ENCODE results near the gene PIK3R3. TPM values are rescaled to one million over a fixed set of nuclear protein-coding genes. Genes with fewer than 3 reads are reported as not detected.
A peak's percentile ranks its signal among the peaks of the same experiment; 100 is the strongest.

Gene PIK3R3
- total RNA-seq, 1 experiment from 2014 or later: 9.2 TPM

DNA sequence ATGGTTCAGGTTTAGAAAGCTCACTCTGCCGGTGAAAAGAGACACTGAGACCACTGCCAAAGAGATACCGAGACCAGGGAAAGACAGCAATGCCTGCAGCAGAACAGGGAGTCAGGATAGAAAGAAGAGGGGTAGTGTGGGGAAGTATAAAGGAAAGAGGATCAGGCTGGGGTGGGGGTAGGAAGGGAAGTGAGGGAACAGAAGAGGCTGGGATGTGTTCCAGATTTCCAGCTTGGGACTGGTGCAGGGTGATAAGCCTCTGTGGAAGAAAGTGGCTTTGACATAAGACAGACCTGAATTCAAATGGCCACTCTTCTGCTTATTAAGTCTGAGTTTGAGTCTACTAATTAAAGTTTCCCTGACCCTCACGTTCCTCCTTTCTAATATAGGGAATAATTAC, 105.9 kb downstream of the PIK3R3 start:
- DNase-seq (ENCODE audit: low spot score): no peak

DNA sequence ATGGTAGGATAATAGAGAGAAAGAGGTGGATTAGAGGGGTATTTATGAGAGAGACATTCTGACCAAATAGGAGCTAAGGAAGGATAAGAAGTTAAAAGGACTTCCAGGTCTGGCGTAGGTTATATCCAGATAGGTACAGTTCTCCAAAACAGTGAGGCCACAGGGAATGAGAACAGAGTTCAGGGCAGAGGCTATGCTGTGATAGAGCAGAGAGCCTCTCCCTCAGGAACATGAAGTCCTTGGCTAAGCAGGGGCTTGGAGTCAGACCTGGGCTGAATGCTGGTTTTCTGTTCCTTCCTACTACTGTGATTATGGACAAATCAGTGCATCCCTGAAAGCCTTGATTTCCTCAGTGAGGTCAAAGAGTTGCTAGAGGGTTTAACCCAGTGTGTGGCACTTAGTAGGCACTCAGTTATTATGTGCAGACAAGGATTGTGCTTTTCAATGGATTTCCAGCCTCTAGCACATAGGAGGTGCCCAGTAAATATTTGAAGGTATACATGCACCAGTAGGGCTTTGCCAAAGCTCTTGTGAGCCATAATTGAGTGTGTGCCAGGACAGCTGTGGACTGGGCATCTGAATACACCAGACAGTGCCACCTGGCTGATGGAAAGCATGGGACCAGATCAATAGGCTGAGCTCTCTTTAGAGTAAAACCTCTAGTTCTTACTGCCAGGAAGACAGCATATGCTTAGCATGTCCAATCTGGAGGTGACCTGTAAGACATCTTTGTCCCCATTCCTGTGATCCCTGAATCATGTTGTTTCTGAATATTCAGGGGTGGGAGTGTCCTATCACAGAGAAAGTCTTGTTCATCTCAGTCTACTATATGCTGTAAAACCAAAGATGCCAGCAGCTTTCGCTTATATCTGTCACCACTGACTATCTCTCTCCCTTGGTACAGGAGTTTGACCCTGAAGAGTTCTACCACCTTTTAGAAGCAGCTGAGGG, 111.1 kb downstream of the PIK3R3 start:
- DNase-seq (ENCODE audit: low spot score): no peak

DNA sequence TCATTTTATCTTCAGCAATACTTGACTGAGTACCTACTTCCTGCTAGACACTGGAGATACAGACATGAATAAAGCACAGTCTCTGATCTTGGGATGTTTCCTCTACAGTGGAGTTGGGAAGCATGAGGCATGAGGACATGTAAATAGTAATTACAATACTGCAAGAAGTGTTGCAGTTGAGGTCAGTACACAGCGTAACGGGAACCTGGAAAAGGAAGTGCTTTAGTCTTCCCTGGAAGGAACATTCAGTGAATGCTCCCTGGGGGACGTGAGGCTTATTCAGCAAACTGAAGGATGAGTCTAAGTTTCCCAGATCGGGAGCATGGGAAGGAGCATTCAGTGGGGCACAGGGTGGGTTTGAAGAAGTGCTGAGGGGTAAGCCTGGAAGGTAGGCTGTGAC, 112.4 kb downstream of the PIK3R3 start:
- no peak for DNase-seq (ENCODE audit: low spot score)

DNA sequence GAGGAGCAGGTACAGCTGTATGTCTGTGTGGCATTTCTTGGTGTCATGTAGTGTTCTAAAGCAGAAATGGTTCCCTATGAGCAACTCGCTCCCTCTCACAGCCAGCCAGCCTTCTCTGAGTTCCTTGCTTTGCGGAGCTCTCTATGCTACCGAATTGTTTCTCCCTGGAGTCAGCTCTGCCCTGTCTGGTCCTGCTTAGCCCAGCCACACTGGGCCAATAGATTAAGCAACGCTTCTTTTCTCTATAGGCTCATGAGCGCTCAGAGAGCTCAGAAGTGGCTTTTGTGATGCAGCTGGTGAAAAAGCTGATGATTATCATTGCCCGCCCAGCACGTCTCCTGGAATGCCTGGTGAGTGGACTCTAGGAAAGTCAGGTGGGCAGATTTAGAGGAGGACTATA, 113.1 kb downstream of the PIK3R3 start:
- no peak for DNase-seq (ENCODE audit: low spot score)

DNA sequence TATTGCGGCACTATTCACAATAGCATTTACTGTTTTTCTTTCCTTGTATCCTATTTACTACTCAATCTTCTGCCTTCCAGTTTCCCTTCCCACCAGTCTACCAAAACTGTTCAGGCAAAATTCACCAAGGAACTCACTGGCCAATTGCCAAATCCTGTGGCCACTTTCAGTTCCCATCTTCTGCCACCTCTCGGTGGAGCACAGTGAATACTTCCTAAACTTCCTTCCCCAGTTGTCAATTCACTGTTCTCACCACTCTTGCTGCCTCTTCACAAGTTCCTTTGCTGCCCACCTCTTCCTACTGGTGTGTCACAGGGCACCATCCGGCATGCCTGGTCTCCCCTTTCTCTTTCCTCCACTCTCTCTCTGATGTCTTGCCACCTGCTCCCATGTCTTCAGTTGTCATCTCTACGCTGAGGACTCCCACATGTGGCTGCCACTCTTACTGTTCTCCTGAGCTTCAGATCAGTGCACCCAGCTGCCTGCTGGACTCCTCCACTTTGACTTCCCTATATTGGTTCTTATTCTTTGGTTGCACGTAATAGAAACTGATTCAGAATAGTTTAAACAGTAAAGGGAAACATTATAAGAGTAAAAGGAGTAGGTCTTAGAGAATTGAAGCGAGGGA, 114.4 kb downstream of the PIK3R3 start:
- no peak for DNase-seq (ENCODE audit: low spot score)

DNA sequence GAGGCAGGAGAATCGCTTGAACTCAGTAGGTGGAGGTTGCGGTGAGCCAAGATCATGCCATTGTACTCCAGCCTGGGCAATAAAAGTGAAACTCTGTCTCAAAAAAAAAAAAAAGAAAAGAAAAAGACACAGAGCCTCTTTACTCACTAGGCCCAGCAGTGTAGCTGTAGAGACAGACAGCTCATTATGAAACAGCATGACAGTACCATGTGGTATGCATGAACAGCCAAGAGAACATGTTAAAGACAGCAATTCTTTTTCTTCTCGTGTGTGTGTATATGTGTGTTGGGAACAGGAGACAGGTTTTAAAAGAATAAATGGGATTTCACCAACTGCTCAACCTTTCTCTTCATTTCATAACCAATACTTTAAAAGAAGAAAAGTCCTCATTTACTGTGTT, 118.8 kb downstream of the PIK3R3 start:
- no peak for DNase-seq (ENCODE audit: low spot score)

DNA sequence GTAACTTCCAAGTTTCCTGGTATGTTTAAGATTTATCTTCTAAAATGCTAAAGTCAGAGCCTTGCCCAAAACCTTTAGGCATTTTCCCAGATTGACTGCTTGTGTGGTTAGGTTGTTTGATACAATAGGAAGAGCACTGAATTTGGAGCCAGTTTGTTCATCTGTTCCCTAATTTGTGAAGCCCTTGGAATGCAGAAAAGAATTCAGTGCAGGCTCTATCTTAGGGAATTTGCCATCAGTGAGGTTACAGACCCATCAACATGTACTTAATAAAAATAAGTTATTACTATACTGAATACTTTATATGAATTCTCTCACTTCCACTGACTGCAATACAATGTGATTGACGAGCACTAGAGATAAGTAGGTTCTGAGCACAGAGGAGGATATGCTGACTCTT, 120.2 kb downstream of the PIK3R3 start:
- DNase-seq (ENCODE audit: low spot score): no peak

DNA sequence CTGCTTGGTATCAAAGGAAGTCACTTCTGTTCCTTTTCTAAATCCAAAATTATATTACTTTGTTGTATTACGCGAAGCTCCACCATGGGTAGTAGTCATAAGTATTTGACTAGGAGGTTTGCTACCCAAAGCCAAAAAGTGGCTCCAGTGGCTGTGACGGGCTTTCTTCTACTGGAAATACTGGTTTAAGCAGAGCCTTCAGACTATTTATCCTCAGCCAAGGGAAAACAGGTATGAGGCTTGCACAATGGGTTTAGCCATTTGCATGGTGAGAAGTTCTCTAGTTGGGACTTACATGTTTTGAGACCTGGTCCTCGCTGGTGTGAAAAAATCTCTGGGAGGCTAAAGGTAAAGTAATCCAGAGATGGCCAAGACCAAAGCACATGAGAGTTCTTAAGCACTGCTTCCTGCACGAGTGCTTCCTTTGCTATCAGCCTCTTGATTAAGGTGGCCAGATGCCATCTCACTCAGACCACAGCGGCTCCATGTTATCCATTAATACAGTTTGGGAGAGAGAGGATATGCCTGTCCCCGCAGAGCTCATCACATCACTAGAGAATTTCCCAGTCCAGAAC, 121.2 kb downstream of the PIK3R3 start:
- no peak for DNase-seq (ENCODE audit: low spot score)

DNA sequence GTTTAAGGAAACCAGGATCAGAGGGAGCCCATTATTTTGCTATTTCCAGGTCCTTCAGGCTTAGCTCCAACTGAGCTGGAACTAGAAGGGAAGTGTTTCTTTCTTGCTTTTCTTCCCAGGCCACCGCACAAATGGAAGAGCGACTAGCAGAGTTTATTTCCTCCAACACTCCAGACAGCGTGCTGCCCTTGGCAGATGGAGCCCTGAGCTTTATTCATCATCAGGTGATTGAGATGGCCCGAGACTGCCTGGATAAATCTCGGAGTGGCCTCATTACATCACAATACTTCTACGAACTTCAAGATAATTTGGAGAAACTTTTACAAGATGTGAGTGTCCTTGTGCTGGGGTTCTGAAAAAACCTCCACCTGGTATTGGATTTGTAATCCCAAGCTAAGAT, 121.8 kb downstream of the PIK3R3 start:
- DNase-seq (ENCODE audit: low spot score): no peak

DNA sequence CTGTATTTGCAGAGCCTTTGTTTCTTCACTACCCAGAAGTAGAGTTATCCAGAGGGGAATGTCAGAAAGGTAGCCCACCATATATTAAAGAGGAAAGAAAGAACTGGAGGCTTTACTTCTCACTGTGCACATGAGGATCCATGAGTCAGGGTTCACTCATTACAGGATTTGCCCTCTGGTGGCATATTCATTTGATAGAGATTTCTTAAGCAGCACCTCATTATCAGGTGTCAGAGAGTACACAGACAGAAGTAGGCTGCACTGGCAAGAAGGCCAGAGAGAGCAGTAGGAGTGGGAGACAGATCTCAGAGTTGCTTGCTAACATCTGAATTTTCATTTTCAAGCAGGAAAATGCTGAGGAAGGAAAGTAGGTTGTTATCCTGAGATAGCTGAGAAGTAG, 123.8 kb downstream of the PIK3R3 start:
- no peak for DNase-seq (ENCODE audit: low spot score)

DNA sequence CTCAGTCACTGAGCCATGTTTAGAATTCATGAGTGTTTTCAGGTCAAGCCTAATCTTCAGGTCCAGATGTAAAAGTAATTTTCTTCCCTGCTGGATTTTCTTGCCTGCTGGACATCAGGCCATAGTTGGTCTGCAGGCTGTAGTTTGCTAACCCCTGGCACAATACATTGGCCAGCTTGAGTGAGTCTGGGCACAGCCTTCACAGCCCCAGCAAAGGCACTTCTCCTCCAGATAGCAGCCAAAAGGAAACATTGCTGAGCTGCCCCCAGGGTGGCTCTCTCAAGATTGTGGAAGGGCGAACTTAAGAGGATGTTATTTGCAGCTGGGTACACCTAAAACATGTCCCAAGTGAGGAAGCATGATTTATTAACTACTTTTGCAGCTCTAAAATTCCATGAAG, 126.8 kb downstream of the PIK3R3 start:
- no peak for DNase-seq (ENCODE audit: low spot score)

DNA sequence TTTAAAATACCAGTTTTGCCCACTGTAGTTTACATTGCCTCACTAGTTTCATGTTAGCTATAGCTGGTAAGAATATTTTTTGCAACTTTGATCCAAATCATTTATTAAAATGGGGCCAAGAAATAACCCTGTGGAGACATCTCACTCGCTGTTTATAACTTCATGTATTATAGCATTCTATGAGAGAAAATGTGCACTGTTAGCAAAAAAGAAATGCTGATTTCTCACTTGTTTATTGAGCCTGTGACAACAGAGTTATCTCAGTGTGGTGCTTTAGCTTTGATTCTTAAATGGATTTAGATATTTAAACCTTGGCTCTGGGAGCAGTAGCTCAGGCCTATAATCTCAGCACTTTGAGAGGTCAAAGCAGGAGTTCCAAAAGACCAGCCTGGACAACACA, 127.9 kb downstream of the PIK3R3 start:
- no peak for DNase-seq (ENCODE audit: low spot score)

DNA sequence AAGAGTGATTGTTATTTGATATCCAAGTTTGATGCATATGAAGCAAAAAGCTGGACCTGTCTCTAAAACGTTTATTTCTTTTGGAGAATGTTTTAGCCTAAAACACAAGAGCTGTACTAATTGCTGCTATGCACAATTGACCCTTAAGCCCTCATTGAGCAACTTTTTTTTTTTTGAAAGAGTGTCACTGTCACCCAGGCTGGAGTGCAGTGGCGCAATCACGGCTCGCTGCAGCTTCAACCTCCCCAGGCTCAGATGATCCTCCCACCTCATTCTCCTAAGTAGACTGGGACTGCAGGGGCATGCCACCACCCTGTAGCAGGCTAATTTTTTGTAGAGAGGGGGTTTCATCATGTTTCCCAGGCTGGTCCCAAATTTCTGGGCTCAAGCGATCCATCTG, 129.1 kb downstream of the PIK3R3 start:
- DNase-seq (ENCODE audit: low spot score): no peak

DNA sequence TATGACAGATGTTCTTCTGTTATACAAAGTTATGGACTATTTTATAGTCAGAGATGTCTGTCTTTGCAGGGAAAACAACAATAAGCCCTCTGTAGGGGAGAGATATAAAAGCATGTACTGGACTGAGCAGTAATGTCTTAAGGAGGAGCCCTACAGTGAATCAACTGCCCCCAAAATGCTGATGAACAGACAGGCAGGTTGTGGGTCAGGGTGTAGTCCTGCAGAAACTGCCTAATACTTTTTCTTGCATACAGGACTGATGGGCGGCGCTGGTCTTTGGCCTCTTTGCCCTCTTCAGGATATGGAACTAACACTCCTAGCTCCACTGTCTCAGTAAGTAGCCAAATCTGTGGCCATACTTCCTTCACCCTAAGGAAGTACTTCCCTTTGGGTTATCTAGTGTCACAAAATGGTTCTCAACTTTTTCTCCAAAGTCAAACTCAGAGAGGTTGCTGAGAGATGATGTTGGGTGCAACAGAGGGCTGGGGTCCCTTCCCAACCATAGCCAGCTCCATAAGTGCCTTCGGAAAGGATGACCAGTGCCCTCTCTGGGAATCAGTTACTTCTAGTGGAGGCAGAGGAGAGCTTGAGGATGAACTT, 129.8 kb downstream of the PIK3R3 start:
- no peak for DNase-seq (ENCODE audit: low spot score)

DNA sequence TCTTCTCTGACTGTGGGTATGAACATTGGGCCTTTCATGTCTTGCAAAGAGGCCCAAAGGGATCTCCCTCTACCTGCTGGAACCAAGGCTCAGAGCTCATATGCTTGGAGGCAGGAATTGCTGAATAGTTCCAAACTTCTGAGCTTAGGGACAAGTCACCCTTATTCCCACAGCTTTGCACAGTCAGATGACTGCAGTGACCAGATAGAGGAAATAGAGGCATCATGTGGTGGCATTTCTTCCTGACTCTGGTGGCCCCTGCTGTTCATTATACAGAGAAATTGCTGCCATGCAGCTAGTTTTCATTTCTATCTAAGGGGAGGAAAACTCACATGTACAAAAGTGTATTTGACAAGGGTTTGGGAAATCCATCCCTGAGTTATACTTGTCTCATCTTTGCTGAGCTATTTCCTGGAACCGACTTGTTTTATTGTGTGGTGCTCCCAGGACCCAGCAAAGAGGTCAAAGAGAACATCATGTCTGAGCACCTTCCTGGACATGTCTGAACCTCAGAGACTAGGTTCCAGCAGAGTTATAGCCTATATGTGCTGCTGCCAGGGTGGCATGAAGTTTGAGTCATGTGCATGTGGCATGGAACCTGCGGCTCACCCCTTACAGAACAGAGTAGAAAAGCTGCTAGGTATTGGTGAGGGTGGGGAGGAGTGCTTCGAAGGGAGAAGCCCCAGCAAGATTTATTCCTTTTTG, 131.2 kb downstream of the PIK3R3 start:
- DNase-seq (ENCODE audit: low spot score): no peak

DNA sequence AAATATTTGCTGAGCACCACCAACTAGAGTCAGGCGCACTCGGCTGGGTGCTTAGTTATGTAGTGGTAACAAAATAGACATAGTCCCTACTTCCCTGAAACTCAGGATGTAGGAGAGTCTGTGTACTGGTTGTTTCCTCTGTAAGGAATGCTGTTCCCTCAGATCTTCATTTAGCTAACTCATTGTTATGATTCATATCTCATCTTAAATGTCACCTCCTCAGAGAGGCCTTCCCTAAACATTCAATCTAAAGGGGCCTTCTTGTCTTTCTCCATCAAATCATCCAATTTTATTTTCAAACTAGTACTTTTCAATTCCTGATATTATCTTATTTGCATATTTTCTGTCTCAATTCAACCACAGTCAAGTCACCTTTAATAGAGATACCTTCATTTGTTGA, 132.9 kb downstream of the PIK3R3 start:
- no peak for DNase-seq (ENCODE audit: low spot score)

DNA sequence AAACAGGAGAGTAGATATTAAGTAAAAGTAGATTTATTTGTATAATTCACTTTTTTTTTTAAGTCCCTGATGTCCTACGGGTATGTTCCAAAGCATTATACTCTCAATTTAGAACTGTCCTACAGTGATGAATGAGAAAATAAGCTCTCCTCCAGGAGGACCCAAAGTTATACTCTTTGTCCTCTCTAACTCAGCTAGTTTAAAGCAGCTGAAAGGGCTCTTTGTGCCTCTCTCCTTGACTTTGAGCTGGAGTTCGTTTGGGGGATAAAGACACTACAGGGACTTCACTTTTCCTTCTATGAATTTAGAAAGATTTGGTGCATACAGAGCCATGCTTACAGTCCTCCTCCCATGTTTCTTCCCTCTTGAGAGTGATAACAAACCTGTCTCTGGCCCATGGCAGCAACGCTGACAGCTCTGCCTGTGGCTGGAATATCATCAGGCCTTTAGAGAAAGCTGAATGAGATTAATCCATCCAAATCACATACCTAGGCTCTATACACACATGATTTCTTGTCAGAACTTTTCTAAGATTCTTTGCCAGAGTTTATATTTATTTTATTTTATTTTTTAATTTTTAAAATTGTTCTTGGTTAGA, 134.3 kb downstream of the PIK3R3 start:
- DNase-seq (ENCODE audit: low spot score): no peak

DNA sequence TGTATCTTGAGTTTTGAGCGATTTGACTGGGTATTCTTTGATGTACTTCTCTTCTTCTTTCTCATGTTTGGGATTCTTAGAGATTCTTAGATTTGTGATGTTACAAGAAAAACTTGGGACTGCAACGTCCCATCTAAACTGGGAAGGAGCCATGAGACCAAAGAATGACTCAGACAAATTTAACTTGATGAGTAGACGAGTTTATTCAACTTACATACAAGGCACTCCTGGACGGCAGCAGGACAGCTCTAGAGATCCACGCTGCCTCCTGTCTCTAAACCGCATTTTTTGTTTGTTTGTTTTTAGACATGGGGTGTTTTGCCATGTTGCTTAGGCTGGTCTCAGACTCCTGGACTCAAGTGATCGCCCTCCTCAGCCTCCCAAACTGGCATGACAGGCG, 137.1 kb downstream of the PIK3R3 start:
- peak; percentile 6 for DNase-seq (ENCODE audit: low spot score)

DNA sequence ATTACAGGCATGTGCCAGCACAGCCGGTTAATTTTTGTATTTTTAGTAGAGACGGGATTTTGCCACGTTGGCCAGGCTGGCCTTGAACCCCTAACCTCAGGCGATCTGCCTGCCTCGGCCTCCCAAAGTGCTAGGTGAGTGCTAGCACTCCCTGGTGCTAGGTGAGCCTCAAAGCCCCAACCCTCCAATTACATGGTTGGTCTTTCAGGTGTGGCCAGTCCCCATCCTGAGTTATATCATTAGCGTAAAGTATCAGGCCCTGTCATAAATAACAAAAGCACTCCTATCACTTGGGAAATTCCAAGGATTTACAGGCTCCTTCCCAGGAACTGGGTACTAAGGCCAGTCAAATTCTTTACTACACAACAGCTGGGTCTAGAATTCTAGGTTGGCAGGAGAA, 138.0 kb downstream of the PIK3R3 start:
- no peak for DNase-seq (ENCODE audit: low spot score)

All from A172 (cell line).